ENCODE data around the gene PKMYT1. TPM values are rescaled to one million over a fixed set of nuclear protein-coding genes. Genes with fewer than 3 reads are reported as not detected.

The PKMYT1 gene
- polyA plus RNA-seq, 1 of the 3 experiments (the other 2 are of a cell fraction) = 8.5 TPM

- Histone ChIP-seq H3K9ac (no peak overlapping the region), H2AFZ (ENCODE audit: low read depth) (0 out of 2 replicates have a peak overlapping the region, but pooled peaks have one; percentile 35), H4K20me1 (ENCODE audit: insufficient read depth) (no peaks in the 10 kb centered on the region), H3K4me2 (no peak overlapping the region), H3F3A (replicated peaks; ENCODE audit: insufficient read depth) (peaks cover 10% of the 10 kb centered on the region), H3K4me1 (ENCODE audit: control insufficient read depth in 1 of 2, insufficient read depth in 2 of 2, low read depth in 1 of 2, low read length in 1 of 2) (peaks cover 4 to 24% of the 10 kb centered on the region in 2 experiments; a peak in 2 of 4 replicates), H3K27ac (ENCODE audit: low read depth in 2 of 2, low read length in 1 of 2) (no peak overlapping the region), H3K79me2 (ENCODE audit: insufficient read depth) (peaks cover 12% of the 10 kb centered on the region; the same call in 1 of the 2 replicates), H3K27me3 (ENCODE audit: insufficient read depth) (no peaks in the 10 kb centered on the region), H3K9me3 (no peaks in the 10 kb centered on the region), H3K36me3 (replicated peaks in 1 of 2; ENCODE audit: control insufficient read depth in 1 of 2, insufficient read depth in 2 of 2, low read length in 1 of 2) (no peaks in the 10 kb centered on the region), H3K9me2 (no peaks in the 10 kb centered on the region), H3K4me3 (ENCODE audit: low read depth in 2 of 2, low read length in 1 of 2) (peak overlapping the region; percentile 13 to 57; a peak in 1 of 4 replicates)
- ChIA-PET CTCF (interaction anchor here (1.0 to 3.1 kb wide), 5 partner anchors 9 to 57 kb away, joined by 3 to 25 read pairs (median 5); partner anchors contain the start of gene KREMEN2), POLR2A (no interaction called here)
- peak; percentile 96 for DNase-seq
- WGBS (ENCODE audit: low lambda C conversion rate) = 19% methylated on average over 28 of the region's 42 CpGs
- TF ChIP-seq TAF1 (IDR thresholded peaks at IDR 0.05; ENCODE audit: borderline replicate concordance, low read depth, low read length) = no peak
- TF ChIP-seq MEF2A (IDR thresholded peaks at IDR 0.05; ENCODE audit: borderline replicate concordance, low read depth) = no peak
- no peak for TF ChIP-seq TEAD4 (IDR thresholded peaks at IDR 0.05; ENCODE audit: borderline replicate concordance, insufficient read depth)
- no peak for TF ChIP-seq YY1 (IDR thresholded peaks at IDR 0.05; ENCODE audit: low read depth)
- TF ChIP-seq PBX3 (IDR thresholded peaks at IDR 0.05) = no peak
- TF ChIP-seq GABPA (IDR thresholded peaks at IDR 0.05; ENCODE audit: low read depth) = no peak
- TF ChIP-seq FOXJ3 (CRISPR knock-in tag; IDR thresholded peaks at IDR 0.05) = no peak
- TF ChIP-seq ELF1 (IDR thresholded peaks at IDR 0.05) = no peak
- TF ChIP-seq NRF1 (IDR thresholded peaks at IDR 0.05; ENCODE audit: low read depth, low read length) = no peak
- TF ChIP-seq MAX (IDR thresholded peaks at IDR 0.05; ENCODE audit: low read depth) = peak; percentile 67; the same call in 1 of the 2 replicates
- no peak for TF ChIP-seq RXRA (IDR thresholded peaks at IDR 0.05; ENCODE audit: borderline replicate concordance, low read depth)
- no peak for TF ChIP-seq MXI1 (IDR thresholded peaks at IDR 0.05; ENCODE audit: low read depth, low read length)
- TF ChIP-seq JUND (IDR thresholded peaks at IDR 0.05) = no peak
- TF ChIP-seq NFIC (IDR thresholded peaks at IDR 0.05; ENCODE audit: borderline replicate concordance) = no peak
- no peak for TF ChIP-seq POLR2AphosphoS5 (IDR thresholded peaks at IDR 0.05; ENCODE audit: low read depth, low read length)
- peak; percentile 43; the same call in 1 of the 2 replicates for TF ChIP-seq SIN3A (IDR thresholded peaks at IDR 0.05; ENCODE audit: borderline replicate concordance, low read depth, low read length)
- no peak; the same call in 1 of the 2 replicates for TF ChIP-seq RCOR1 (IDR thresholded peaks at IDR 0.05; ENCODE audit: low read length)
- TF ChIP-seq CTCF (IDR thresholded peaks at IDR 0.05) = peak; percentile 89
- TF ChIP-seq ZBTB33 (IDR thresholded peaks at IDR 0.05; ENCODE audit: borderline replicate concordance, low read depth) = no peak
- TF ChIP-seq GATA2 (CRISPR knock-in tag; IDR thresholded peaks at IDR 0.05) = no peak
- peak; percentile 77 for TF ChIP-seq RAD21 (IDR thresholded peaks at IDR 0.05; ENCODE audit: low read length)
- TF ChIP-seq USF1 (IDR thresholded peaks at IDR 0.05; ENCODE audit: borderline replicate concordance, low read depth) = no peak
- no peak for TF ChIP-seq EP300 (IDR thresholded peaks at IDR 0.05; ENCODE audit: borderline replicate concordance in 1 of 2, low read depth in 1 of 2, low read length in 1 of 2)
- no peak for TF ChIP-seq FOSL2 (IDR thresholded peaks at IDR 0.05; ENCODE audit: borderline replicate concordance, low read depth)
- peak; percentile 37; the same call in 1 of the 2 replicates for TF ChIP-seq SMC3 (IDR thresholded peaks at IDR 0.05; ENCODE audit: low read depth, low read length)
- peak; percentile 92 for TF ChIP-seq CHD2 (IDR thresholded peaks at IDR 0.05; ENCODE audit: low read length, partially characterized antibody)
- TF ChIP-seq RFX5 (IDR thresholded peaks at IDR 0.05; ENCODE audit: low read length) = no peak
- no peak for TF ChIP-seq USF2 (IDR thresholded peaks at IDR 0.05; ENCODE audit: borderline replicate concordance, low read depth, low read length)
These were observed 3.5 kb upstream of the PKMYT1 start for GRCh38 chr16:2983706-2984136.

Data from SK-N-SH (cell line).